ENCODE data around the gene DEUP1. TPM values are rescaled to one million over a fixed set of nuclear protein-coding genes. Genes with fewer than 3 reads are reported as not detected.

Gene DEUP1
- total and polyA plus RNA-seq, 9 of the 15 experiments (the other 6 are each of a cell fraction or from before 2014, with no cell fraction given): 1.4 to 10.9 (median 9.3) TPM

GRCh38 chr11:93359396-93359795 is 28.9 kb downstream of the DEUP1 start:
- Histone ChIP-seq H3K9me1 (ENCODE audit: control insufficient read depth, insufficient read depth, low read length) (no peaks in the 10 kb centered on the region), H3K36me3 (ENCODE audit: control insufficient read depth, insufficient read depth, low read length) (no peaks in the 10 kb centered on the region), H3K4me2 (ENCODE audit: insufficient read depth, low read length) (no peak overlapping the region), H3K79me2 (ENCODE audit: control insufficient read depth, insufficient read depth, low read length) (no peaks in the 10 kb centered on the region), H3K9me3 (replicated peaks; ENCODE audit: control insufficient read depth, insufficient read depth, low read depth, low read length) (no peaks in the 10 kb centered on the region), H3K27me3 (ENCODE audit: control insufficient read depth in 2 of 2, insufficient read depth in 2 of 2, low read length in 2 of 2) (no peaks in the 10 kb centered on the region), H4K20me1 (replicated peaks; ENCODE audit: control insufficient read depth, insufficient read depth, low read length) (no peaks in the 10 kb centered on the region), H3K9ac (ENCODE audit: insufficient read depth in 1 of 2, low read depth in 2 of 2, low read length in 2 of 2) (no peak overlapping the region), H3K4me1 (replicated peaks in 1 of 2; ENCODE audit: control insufficient read depth in 2 of 2, insufficient read depth in 2 of 2, low read length in 2 of 2) (no peaks in the 10 kb centered on the region), H2AFZ (ENCODE audit: low read depth, low read length) (no peak overlapping the region), H3K4me3 (no peak overlapping the region), H3K27ac (ENCODE audit: extremely low read depth, low read depth, low read length) (no peak overlapping the region)
- CTCF ChIA-PET (ENCODE audit: low intra/inter-chr PET ratio): no interaction called here
- BruUV-seq (replicated peaks): no TSS peak
- TF ChIP-seq SUPT5H (IDR thresholded peaks at IDR 0.05) (no peak), ZFP91 (CRISPR knock-in tag; IDR thresholded peaks at IDR 0.05) (no peak), MYBL2 (IDR thresholded peaks at IDR 0.05; ENCODE audit: low read depth) (no peak), MYBL2 (CRISPR knock-in tag; IDR thresholded peaks at IDR 0.05; ENCODE audit: borderline replicate concordance) (no peak), ZNF277 (CRISPR knock-in tag; IDR thresholded peaks at IDR 0.05; ENCODE audit: borderline replicate concordance) (no peak), KAT7 (CRISPR knock-in tag; IDR thresholded peaks at IDR 0.05; ENCODE audit: borderline replicate concordance) (no peak), CBFA2T2 (conservative IDR thresholded peaks at IDR 0.05) (no peak)
- intact Hi-C loops (cut with micrococcal nuclease) (no loop called here), in situ Hi-C loops (cut with MboI) (no loop called here)
- no peak for DNase-seq (ENCODE audit: extremely low read depth in 1 of 4, low spot score in 3 of 4)
- no peak for ATAC-seq
- no peak for FAIRE-seq
- WGBS (ENCODE audit: insufficient coverage, low coverage, missing lambda C conversion rate): 19% methylated on average over 1 of the region's 1 CpG
- POLR2A ChIA-PET: interaction anchor here (0.7 kb wide), 1 partner anchor 96 kb away, joined by 3 read pairs; no protein-coding TSS in a partner anchor
